Thymus (tissue), 11 donors: Measurements from ENCODE around the gene RIMKLB. TPM values are rescaled to one million over a fixed set of nuclear protein-coding genes. Genes with fewer than 3 reads are reported as not detected.

Experiments
- DNase-seq, 9 donors: peaks; one replicate each; pipeline ENCODE4 v3.0.0-alpha.2; 2013; ENCODE audit warnings: low spot score in 9 of 9, low read depth in 6 of 9, missing footprints in 1 of 9
- H3K27ac ChIP-seq, 2 donors: one replicate each; pipeline ENCODE4 v1.5.1; 2013; ENCODE audit warnings: control low read depth in 1 of 2, low read depth in 1 of 2, low read length in 1 of 2, mild to moderate bottlenecking in 1 of 2, moderate library complexity in 1 of 2
- H3K27me3 ChIP-seq, 2 donors: one replicate each; pipeline ENCODE4 v1.5.1; 2013; ENCODE audit warnings: low read length in 1 of 2; ENCODE audit not compliant: control insufficient read depth in 2 of 2, insufficient read depth in 1 of 2
- H3K36me3 ChIP-seq, 2 donors: one replicate each; pipeline ENCODE4 v1.5.1; 2013; ENCODE audit warnings: low read length in 1 of 2, mild to moderate bottlenecking in 1 of 2, moderate library complexity in 1 of 2; ENCODE audit not compliant: control insufficient read depth in 2 of 2, insufficient read depth in 2 of 2
- H3K4me1 ChIP-seq, 2 donors: one replicate each; pipeline ENCODE4 v1.5.1; 2013; ENCODE audit warnings: low read length in 2 of 2; ENCODE audit not compliant: control insufficient read depth in 2 of 2, insufficient read depth in 2 of 2
- H3K4me3 ChIP-seq, 2 donors: one replicate each; pipeline ENCODE4 v1.5.1; 2013; ENCODE audit warnings: low read length in 2 of 2, control low read depth in 1 of 2, mild to moderate bottlenecking in 1 of 2
- H3K9me3 ChIP-seq, 2 donors: one replicate each; pipeline ENCODE4 v1.5.1; 2013; ENCODE audit warnings: low read length in 1 of 2, mild to moderate bottlenecking in 1 of 2; ENCODE audit not compliant: control insufficient read depth in 2 of 2, insufficient read depth in 1 of 2
- WGBS: extraction: QIAGEN DNeasy Blood & Tissue Kit; methylation state at CpG from one replicate; pipeline ENCODE4 v1.1.7; 2013; 5-methylcytosine and 5-hydroxymethylcytosine counted together
- polyA plus RNA-seq: library from polyadenylated mRNA; stranded (reverse); fragments of 200-250 nt; gene quantifications from one replicate; pipeline ENCODE4 v1.2.3, GENCODE V29; 2013
- total RNA-seq: library from RNA; stranded (reverse); fragments of 120-200 nt; gene quantifications from one replicate; pipeline ENCODE4 v1.2.4, GENCODE V29; 2013
- donor health status: healthy.

RIMKLB gene
- total and polyA plus RNA-seq, 2 donors: 44.1 to 95.5 TPM

DNA sequence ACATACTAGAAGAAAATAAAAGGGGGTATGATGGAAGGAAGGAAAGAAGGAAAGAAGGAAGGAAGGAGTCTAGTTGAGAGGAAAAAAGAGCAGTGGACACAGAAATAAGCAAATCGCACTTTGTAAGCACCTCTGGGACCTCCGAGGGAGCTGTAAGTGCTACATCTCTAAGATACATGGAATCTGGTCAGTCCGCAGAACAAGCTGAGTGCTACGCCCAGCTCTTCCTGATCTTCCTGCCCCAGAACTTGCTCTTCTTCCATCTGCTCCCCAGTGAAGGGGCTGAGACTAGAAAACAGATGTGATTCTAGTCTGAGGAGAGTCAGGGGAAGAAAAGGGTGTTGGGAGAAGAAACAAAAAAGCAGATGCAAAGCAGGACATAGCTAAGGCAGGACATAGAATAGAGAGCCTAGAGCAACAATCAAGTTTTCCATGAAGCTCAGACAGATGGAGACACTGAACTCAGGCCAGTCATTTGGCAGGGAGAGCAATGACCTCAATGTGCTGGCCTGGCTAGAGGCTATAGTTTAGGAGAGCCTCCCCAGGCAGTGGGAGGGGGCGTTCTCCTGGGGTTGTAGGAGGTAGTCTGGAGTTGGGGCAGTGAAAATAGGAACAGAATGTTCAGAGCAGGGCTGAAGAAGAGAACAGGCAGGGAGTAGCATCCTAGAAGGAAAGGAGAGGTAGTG, 33.4 kb upstream of the RIMKLB start:
- WGBS: 94% methylated on average over 5 of the region's 5 CpGs
- no peaks in the 10 kb centered on the region for H3K36me3 ChIP-seq
- H3K9me3 ChIP-seq: no peaks in the 10 kb centered on the region
- H3K4me3 ChIP-seq: no peak overlapping the region
- H3K27ac ChIP-seq: no peak overlapping the region
- H3K27me3 ChIP-seq: no peaks in the 10 kb centered on the region
- H3K4me1 ChIP-seq: no peaks in the 10 kb centered on the region
- no peak for DNase-seq

DNA sequence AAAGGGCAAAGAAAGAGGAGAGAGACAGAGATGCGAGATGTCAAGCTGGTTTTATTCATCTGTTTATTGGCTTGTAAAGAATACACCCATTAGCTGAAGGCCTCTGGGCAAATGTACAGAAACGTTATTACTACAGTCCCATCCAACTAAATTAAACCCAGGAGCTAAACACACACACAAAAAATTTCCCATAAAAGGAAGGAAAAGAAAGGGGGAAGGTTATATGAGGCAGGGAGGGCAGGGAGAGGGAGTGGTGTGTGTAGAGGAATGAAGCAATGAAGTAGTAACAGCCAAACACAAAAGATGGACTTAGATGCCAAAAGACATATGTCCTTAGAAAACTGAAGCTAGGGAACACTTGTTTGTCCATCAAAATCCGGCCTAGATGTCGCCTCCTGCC, 32.0 kb upstream of the RIMKLB start:
- H3K4me3 ChIP-seq: no peak overlapping the region
- WGBS: 95% methylated on average over 4 of the region's 4 CpGs
- no peaks in the 10 kb centered on the region for H3K4me1 ChIP-seq
- H3K9me3 ChIP-seq: no peaks in the 10 kb centered on the region
- no peaks in the 10 kb centered on the region for H3K36me3 ChIP-seq
- no peaks in the 10 kb centered on the region for H3K27me3 ChIP-seq
- no peak for DNase-seq
- no peak overlapping the region for H3K27ac ChIP-seq

DNA sequence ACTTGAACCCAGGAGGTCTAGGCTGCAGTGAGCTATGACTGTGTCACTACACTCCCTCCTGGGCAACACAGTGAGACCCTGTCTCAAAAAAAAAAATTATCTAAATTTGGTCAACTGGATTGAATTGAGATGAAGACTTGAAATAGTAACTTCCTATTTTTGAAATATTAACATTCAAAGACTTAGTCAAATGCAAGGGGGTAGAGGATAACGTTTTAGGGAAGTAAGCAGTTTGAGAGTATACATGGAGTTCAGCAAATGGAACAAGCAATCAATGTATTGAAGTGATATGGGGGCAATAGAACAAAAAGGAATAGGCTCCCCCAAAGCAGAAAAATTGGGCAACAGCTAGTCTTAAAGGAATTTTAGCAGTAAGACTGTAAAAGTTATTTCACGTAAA, 30.5 kb upstream of the RIMKLB start:
- H3K4me1 ChIP-seq: no peaks in the 10 kb centered on the region
- no peak overlapping the region for H3K4me3 ChIP-seq
- H3K9me3 ChIP-seq: no peaks in the 10 kb centered on the region
- H3K27ac ChIP-seq: no peak overlapping the region
- 55% methylated on average over 2 of the region's 2 CpGs for WGBS
- DNase-seq: no peak
- no peaks in the 10 kb centered on the region for H3K36me3 ChIP-seq
- H3K27me3 ChIP-seq: no peaks in the 10 kb centered on the region

DNA sequence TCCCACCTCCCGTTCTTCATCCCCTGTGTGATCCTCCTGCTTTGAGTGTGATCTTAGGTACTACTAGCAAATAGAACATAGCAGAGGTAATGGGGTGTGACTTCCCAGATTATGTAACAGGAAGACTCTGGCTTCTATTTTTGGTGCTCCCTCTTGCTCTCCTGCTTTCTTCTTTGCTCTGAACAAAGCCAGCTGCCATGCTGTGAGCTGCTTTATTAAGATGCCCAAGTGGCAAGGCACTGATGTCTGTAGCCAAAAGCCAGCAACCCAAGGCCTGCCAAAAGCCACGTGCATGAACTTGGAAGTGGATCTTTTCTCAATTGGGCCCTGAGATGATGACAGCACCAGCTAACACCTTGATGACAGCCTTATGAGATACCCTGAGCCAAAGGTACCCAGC, 29.4 kb upstream of the RIMKLB start:
- H3K9me3 ChIP-seq: no peaks in the 10 kb centered on the region
- no peaks in the 10 kb centered on the region for H3K27me3 ChIP-seq
- 84% methylated on average over 2 of the region's 2 CpGs for WGBS
- DNase-seq: no peak
- H3K27ac ChIP-seq: no peak overlapping the region
- no peaks in the 10 kb centered on the region for H3K36me3 ChIP-seq
- H3K4me1 ChIP-seq: no peaks in the 10 kb centered on the region
- no peak overlapping the region for H3K4me3 ChIP-seq

DNA sequence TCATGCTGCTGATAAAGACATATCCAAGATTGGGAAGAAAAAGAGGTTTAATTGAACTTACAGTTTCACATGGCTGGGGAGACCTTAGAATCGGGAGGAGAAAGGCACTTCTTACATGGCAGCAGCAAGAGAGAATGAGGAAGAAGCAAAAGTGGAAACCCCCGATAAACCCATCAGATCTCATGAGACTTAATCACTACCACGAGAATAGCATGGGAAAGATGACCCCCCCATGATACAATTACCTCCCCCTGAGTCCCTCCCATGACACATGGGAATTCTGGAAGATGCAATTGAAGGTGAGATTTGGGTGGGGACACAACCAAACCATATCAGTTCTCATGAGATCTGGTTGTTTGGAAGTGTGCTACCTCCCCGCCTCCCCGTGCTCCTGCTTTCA, 25.4 kb upstream of the RIMKLB start:
- Histone ChIP-seq H3K4me3 (no peak overlapping the region), H3K27me3 (no peaks in the 10 kb centered on the region), H3K4me1 (peaks cover 0 to 5% of the 10 kb centered on the region in 2 donors), H3K9me3 (no peaks in the 10 kb centered on the region), H3K36me3 (no peaks in the 10 kb centered on the region), H3K27ac (no peak overlapping the region)
- 96% methylated on average over 5 of the region's 5 CpGs for WGBS
- no peak for DNase-seq

DNA sequence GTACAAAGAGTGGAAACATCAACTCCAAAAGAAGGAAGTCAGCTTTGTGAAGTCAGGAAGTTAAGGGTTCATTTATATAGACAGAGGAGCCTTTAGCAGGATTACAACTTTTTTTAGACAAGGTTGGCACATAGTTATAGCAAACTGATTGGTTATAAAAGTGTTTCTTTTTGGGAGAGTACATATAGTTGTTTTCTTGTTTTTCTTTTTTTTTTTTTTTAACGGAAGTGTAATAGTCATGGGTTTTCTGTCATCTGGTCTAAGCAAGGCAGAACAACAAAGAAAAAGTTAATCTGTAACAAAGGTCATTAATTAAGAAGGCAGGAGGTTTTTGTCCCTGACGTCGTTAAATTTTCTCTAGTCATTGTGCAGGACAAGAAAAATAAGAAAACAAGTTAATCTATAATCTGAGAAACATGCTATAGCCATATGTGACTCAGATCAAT, 22.2 kb upstream of the RIMKLB start:
- WGBS: 30% methylated on average over 3 of the region's 3 CpGs
- Histone ChIP-seq H3K27ac (peak overlapping the region in 1 of 2 donors; percentile 56), H3K4me1 (peaks cover 0 to 5% of the 10 kb centered on the region in 2 donors), H3K9me3 (no peaks in the 10 kb centered on the region), H3K27me3 (no peaks in the 10 kb centered on the region), H3K36me3 (no peaks in the 10 kb centered on the region), H3K4me3 (no peak overlapping the region)
- DNase-seq: no peak

DNA sequence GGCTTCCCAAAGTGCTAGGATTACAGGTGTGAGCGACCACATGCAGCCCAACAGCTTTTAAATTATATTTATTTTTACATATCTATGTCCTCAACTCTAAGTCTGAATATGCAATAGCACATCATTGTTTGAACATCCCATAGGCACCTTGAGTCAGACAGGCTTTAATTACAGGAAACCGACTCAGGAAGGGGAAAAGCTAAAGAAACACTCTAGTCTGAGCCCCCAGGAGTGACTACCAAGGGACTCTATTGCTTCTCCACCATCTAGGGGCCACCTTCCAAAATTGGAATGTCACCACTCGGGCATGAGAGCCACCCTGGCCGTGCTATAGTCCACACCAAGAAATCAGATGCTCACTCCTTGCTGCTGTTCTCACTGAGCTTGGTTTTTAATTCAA, 21.1 kb upstream of the RIMKLB start:
- no peak for DNase-seq
- Histone ChIP-seq H3K27me3 (no peaks in the 10 kb centered on the region), H3K4me1 (peaks cover 0 to 5% of the 10 kb centered on the region in 2 donors), H3K4me3 (no peak overlapping the region), H3K36me3 (no peaks in the 10 kb centered on the region), H3K27ac (no peak overlapping the region), H3K9me3 (no peaks in the 10 kb centered on the region)
- WGBS: 93% methylated on average over 4 of the region's 4 CpGs

DNA sequence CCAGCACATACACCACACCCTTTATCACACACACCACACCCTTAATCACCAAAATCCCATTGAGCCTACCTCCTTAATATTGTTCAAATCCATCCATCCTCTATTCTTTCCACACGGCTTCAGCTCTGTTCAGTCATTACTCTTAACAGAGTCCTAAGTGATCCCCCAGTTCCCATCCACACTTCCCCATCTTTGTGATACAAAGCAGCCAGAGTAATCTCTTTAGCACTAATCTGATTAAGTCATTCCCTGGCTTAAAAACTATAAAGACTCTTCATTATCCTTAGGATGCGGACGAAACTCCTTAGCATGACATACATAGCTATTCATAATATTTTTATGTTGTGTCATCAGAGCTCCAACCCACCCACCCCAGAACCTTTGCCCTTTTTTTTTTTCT, 20.4 kb upstream of the RIMKLB start:
- Histone ChIP-seq H3K4me1 (peaks cover 0 to 5% of the 10 kb centered on the region in 2 donors), H3K27ac (no peak overlapping the region), H3K4me3 (no peak overlapping the region), H3K27me3 (no peaks in the 10 kb centered on the region), H3K36me3 (no peaks in the 10 kb centered on the region), H3K9me3 (no peaks in the 10 kb centered on the region)
- 99% methylated on average over 3 of the region's 3 CpGs for WGBS
- no peak for DNase-seq

DNA sequence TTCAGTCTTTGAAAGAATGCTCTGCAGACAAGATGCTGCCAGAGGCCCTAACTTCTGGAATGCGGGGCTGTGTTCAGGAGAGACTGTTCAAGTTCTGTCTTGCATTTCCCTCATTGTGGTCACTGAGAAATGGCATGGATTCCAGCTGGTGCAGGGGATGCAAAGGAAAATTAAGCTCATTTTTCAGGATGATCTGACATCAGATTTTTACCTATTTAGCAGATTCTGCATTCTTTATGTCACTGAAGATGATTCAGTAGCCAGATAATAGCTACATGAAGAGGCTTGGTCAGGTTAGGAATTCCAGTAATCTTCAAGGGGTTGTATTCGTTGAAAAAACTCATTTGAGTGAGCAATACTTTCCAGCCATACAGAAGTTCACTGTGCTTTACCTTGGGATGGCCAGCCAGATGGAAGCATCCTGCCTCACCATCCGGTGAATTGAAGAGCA, 19.1 kb upstream of the RIMKLB start:
- Histone ChIP-seq H3K27ac (no peak overlapping the region), H3K4me3 (no peak overlapping the region), H3K4me1 (peaks cover 0 to 5% of the 10 kb centered on the region in 2 donors), H3K27me3 (no peaks in the 10 kb centered on the region), H3K9me3 (no peaks in the 10 kb centered on the region), H3K36me3 (no peaks in the 10 kb centered on the region)
- no peak for DNase-seq
- WGBS: 90% methylated on average over 3 of the region's 3 CpGs
